ENCODE data around the gene TLCD1. TPM values are rescaled to one million over a fixed set of nuclear protein-coding genes. Genes with fewer than 3 reads are reported as not detected.

Gene TLCD1
- total RNA-seq, 2 donors from 2014 or later: 1.1 to 1.4 TPM

DNA sequence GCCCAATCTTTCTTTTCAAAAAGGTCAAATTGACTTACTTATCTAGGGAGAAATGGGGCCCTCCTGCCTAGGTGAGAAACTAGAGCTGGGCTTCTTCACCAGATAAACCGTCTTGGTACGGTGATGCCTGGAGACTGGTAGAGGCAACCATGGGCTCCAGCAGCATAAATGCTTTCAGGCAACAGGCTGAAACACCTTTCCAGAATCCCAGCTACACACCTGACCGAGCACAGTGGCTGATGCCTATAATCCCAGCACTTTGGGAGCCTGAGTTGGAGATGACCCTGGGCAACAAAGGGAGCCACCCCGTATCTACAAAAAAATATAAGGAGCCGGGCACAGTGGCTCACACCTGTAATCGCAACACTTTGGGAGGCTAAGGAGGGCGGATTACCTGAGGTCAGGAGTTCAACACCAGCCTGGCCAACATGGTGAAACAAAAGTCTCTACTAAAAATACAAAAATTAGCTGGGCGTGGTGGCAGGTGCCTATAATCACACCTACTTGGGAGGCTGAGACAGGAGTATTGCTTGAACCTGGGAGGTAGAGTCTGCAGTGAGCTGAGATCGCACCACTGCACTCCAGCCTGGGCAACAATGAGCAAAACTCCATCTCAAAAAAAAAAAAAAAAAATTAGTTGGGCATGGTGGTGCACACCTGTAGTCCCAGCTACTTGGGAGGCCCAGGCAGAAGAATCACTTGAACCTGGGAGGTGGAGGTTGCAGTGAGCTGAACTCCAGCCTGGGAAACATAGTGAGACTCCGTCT lies 25.8 kb upstream of the TLCD1 start:
- no peak for DNase-seq
- H3K4me3 Mint-ChIP-seq: peak overlapping the region; percentile 50
- H3K9me3 ChIP-seq (ENCODE audit: control insufficient read depth, low read length, poor library complexity, severe bottlenecking): no peaks in the 10 kb centered on the region
- H3K27me3 Mint-ChIP-seq: no peaks in the 10 kb centered on the region
- no peaks in the 10 kb centered on the region for H3K36me3 Mint-ChIP-seq (ENCODE audit: low read depth)
- H3K27ac Mint-ChIP-seq: no peak overlapping the region
- ATAC-seq: no peak
- no peaks in the 10 kb centered on the region for H3K4me1 Mint-ChIP-seq

DNA sequence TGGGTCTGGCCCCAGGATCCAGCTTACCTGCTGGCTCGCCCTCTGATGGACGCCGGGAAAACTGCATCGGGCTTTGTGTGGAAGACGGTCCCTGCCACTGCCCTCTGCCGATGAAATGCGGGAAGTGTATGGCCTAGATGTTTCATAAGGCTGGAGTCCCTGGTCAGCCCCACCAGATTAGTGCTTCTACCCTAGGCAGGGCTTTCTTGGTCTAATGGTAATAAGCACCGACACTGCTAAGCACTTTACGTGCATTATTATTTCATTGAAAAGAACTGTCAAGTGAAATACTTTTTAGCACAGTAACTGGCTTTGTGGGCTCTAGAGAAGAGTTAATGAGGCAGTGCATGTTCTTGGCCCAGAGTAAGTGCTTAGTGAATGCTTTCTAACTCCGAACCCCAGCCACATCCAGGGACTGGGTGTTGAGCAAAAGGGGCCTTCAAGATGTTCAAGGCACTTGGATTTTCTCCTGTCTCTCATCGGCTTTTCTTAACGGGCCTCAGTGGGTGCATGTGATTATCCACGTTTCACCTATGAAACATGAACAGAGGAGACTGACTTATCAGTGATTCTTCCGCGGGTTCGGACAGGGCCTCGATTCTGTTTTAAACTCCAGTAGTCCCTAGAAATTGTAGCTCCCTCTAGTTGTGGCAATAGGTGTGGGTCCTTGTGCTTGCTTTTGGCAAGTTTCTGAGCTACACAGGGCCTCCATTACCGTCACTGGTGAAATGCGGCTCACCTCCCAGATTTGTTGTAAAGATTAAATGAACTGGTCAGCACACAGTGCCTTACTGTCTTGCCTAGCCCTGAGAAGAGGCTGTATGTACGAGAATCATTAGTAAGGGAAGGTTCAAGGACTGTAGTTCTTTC lies 24.4 kb upstream of the TLCD1 start:
- Mint-ChIP-seq H3K27ac (peak overlapping the region; percentile 8), H3K36me3 (ENCODE audit: low read depth) (no peaks in the 10 kb centered on the region), H3K4me3 (no peak overlapping the region), H3K4me1 (peaks cover 4% of the 10 kb centered on the region), H3K27me3 (no peaks in the 10 kb centered on the region)
- H3K9me3 ChIP-seq (ENCODE audit: control insufficient read depth, low read length, poor library complexity, severe bottlenecking): no peaks in the 10 kb centered on the region
- DNase-seq (peak; percentile 79 to 85 (median 79)), ATAC-seq (peak; percentile 89)

DNA sequence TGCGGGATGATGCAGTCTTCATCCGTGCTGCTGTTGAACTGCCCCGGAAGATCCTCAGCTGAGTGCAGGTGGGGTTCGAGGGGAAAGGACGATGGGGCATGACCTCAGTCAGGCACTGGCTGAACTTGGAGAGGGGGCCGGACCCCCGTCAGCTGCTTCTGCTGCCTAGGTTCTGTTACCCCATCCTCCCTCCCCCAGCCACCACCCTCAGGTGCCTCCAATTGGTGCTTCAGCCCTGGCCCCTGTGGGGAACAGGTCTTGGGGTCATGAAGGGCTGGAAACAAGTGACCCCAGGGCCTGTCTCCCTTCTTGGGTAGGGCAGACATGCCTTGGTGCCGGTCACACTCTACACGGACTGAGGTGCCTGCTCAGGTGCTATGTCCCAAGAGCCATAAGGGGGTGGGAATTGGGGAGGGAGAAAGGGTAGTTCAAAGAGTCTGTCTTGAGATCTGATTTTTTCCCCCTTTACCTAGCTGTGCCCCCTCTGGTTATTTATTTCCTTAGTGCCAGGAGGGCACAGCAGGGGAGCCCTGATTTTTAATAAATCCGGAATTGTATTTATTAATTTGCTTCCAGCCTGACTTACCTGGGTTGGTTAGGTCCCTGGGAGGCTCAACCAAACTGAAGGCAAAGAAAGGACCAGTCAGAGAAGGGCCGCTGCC lies 23.6 kb upstream of the TLCD1 start:
- no peaks in the 10 kb centered on the region for H3K36me3 Mint-ChIP-seq (ENCODE audit: low read depth)
- H3K27ac Mint-ChIP-seq: peak overlapping the region; percentile 8

DNA sequence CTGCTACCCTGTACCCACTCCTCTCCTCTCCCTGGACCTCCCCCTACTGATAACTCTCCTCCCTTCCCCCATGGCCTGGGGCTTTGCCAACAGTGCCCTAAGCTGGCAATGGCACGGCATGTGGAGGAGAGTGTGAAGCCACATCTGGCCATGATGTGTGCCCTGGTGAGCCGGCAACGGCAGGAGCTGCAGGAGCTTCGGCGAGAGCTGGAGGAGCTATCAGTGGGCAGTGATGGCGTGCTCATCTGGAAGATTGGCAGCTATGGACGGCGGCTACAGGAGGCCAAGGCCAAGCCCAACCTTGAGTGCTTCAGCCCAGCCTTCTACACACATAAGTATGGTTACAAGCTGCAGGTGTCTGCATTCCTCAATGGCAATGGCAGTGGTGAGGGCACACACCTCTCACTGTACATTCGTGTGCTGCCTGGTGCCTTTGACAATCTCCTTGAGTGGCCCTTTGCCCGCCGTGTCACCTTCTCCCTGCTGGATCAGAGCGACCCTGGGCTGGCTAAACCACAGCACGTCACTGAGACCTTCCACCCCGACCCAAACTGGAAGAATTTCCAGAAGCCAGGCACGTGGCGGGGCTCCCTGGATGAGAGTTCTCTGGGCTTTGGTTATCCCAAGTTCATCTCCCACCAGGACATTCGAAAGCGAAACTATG lies 23.0 kb upstream of the TLCD1 start:
- H3K9me3 ChIP-seq (ENCODE audit: control insufficient read depth, low read length, poor library complexity, severe bottlenecking): no peaks in the 10 kb centered on the region
- H3K36me3 Mint-ChIP-seq (ENCODE audit: low read depth): no peaks in the 10 kb centered on the region

More for the DNA sequence above, 23.6 kb upstream of the TLCD1 start:
- DNase-seq (no peak), ATAC-seq (peak; percentile 10)
- H3K9me3 ChIP-seq (ENCODE audit: control insufficient read depth, low read length, poor library complexity, severe bottlenecking): no peaks in the 10 kb centered on the region
- Mint-ChIP-seq H3K4me1 (peaks cover 10% of the 10 kb centered on the region), H3K27me3 (no peaks in the 10 kb centered on the region), H3K4me3 (no peak overlapping the region)

DNA sequence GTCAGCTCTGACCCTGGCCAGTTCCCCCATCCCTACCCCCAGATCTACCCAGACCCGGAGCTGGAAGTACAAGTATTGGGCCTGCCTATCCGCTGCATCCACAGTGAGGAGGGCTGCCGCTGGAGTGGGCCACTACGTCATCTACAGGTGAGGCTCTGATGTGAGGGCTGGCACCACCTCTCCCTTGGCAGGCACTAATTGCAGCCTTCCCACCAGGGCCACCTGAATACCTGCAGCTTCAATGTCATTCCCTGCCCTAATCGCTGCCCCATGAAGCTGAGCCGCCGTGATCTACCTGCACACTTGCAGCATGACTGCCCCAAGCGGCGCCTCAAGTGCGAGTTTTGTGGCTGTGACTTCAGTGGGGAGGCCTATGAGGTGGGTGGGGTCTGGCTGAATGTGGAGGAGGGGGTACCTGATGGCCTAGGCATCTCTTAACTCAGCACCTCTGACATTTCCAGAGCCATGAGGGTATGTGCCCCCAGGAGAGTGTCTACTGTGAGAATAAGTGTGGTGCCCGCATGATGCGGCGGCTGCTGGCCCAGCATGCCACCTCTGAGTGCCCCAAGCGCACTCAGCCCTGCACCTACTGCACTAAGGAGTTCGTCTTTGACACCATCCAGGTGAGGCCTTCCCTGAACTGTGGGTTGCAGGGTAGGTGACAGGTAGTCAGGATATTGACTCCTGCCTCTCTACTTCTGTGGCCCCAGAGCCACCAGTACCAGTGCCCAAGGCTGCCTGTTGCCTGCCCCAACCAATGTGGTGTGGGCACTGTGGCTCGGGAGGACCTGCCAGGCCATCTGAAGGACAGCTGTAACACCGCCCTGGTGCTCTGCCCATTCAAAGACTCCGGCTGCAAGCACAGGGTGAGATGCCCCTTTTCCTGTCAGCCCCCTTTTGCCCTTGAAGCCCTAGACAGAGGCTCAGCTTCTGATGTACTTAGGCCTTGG lies 22.0 kb upstream of the TLCD1 start:
- Mint-ChIP-seq H3K27ac (peak overlapping the region; percentile 2), H3K27me3 (no peaks in the 10 kb centered on the region), H3K4me3 (no peak overlapping the region), H3K36me3 (ENCODE audit: low read depth) (no peaks in the 10 kb centered on the region), H3K4me1 (peaks cover 12% of the 10 kb centered on the region)
- no peak for DNase-seq
- no peaks in the 10 kb centered on the region for H3K9me3 ChIP-seq (ENCODE audit: control insufficient read depth, low read length, poor library complexity, severe bottlenecking)
- no peak for ATAC-seq

More for the DNA sequence above, 23.0 kb upstream of the TLCD1 start:
- Mint-ChIP-seq H3K4me1 (peaks cover 10% of the 10 kb centered on the region), H3K4me3 (peak overlapping the region; percentile 25), H3K27ac (no peak overlapping the region), H3K27me3 (no peaks in the 10 kb centered on the region)
- DNase-seq (no peak), ATAC-seq (no peak)

DNA sequence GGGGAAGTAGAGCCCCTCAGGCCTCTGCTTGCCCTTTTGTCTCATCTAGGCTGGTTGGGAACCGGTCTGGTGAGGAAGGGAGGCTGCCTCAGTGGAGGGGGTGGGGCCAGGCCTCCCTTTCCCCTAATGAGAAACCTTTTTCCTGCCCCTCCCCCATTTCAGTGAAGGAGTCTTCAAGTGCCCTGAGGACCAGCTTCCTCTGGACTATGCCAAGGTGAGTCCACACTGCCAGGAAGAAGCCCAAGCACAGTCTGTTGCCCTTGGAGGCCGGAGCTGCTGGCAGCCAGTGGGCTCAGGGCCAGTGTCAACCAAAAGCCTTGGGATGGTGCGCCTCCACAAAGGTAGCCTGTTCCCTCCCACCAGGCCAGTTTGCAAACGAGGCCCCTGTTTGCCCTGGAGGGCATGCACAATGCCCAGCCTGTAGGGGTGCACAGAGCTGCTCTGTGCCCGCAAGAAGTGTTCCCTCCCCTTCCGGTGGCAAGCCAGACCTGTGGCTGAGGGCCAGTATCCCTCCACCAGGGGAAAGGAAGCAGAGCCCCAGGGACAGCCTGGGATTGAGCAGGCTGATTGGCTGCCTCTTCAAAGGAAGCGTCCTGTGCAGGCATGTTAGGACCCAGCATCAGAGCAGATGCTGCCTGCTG lies 21.1 kb upstream of the TLCD1 start:
- no peaks in the 10 kb centered on the region for H3K9me3 ChIP-seq (ENCODE audit: control insufficient read depth, low read length, poor library complexity, severe bottlenecking)
- Mint-ChIP-seq H3K4me1 (peaks cover 13% of the 10 kb centered on the region), H3K4me3 (no peak overlapping the region), H3K27me3 (no peaks in the 10 kb centered on the region), H3K27ac (peak overlapping the region; percentile 86), H3K36me3 (ENCODE audit: low read depth) (no peaks in the 10 kb centered on the region)
- DNase-seq (no peak), ATAC-seq (no peak)

DNA sequence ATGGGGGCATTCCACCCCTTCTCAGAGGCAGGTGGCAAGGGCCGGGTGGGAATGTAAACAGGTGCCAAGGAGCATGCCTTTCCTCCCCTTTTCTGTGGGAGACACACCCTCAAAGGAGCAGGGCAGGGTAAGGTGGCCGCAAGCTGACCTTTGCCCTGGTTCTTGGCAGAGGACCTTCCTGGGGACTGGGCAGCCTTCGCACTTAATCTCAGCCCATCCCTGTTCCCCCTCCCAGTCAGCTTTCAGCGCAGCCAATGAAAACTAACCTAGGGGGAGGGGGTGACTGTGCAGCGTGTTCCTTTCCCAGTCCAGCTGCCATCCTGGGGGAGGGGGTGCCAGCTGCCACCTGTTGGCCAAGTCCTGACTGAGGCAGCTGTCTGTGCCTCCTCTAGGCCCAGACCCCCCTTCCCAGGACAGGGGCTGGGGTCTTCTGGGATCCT lies 20.6 kb upstream of the TLCD1 start:
- no peaks in the 10 kb centered on the region for H3K36me3 Mint-ChIP-seq (ENCODE audit: low read depth)
- DNase-seq (no peak), ATAC-seq (no peak)
- H3K27ac Mint-ChIP-seq: peak overlapping the region; percentile 86
- peaks cover 13% of the 10 kb centered on the region for H3K4me1 Mint-ChIP-seq
- no peaks in the 10 kb centered on the region for H3K27me3 Mint-ChIP-seq
- H3K9me3 ChIP-seq (ENCODE audit: control insufficient read depth, low read length, poor library complexity, severe bottlenecking): no peaks in the 10 kb centered on the region
- peak overlapping the region; percentile 89 for H3K4me3 Mint-ChIP-seq

DNA sequence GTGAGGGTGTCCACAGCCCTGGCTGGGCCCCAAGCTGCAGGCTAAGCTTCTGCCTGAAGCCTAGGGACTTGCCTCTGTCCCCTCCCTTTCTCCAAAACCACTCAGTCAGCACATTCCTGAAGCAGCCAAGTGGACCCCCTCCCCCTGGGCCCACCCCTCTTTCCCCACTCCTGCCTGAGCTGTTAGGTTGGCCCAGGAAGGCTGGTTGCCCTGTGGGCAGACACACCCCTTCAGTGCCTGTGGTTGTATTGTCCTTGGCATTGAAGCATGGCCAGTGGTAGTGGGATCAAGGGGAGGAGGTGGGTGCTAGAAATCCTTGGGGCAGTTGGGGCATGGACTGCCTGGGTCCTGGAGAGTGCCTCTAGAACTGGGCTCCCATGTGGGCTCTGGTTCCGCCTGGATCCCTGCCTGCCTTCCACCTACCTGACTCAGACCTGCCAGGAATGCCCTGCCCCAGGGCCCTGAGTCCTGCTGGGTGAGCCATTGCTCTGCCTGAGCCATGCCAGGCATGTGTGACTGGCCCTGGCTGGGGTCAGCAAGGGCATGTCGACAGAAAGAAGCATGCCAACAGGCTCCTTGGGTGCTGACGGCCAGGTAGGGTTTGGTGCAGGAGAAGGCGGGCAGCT lies 19.9 kb upstream of the TLCD1 start:
- no peaks in the 10 kb centered on the region for H3K36me3 Mint-ChIP-seq (ENCODE audit: low read depth)
- DNase-seq: no peak
- H3K9me3 ChIP-seq (ENCODE audit: control insufficient read depth, low read length, poor library complexity, severe bottlenecking): no peaks in the 10 kb centered on the region
- peak overlapping the region; percentile 86 for H3K27ac Mint-ChIP-seq
- H3K4me3 Mint-ChIP-seq: peak overlapping the region; percentile 89
- peaks cover 13% of the 10 kb centered on the region for H3K4me1 Mint-ChIP-seq
- H3K27me3 Mint-ChIP-seq: no peaks in the 10 kb centered on the region
- no peak for ATAC-seq

DNA sequence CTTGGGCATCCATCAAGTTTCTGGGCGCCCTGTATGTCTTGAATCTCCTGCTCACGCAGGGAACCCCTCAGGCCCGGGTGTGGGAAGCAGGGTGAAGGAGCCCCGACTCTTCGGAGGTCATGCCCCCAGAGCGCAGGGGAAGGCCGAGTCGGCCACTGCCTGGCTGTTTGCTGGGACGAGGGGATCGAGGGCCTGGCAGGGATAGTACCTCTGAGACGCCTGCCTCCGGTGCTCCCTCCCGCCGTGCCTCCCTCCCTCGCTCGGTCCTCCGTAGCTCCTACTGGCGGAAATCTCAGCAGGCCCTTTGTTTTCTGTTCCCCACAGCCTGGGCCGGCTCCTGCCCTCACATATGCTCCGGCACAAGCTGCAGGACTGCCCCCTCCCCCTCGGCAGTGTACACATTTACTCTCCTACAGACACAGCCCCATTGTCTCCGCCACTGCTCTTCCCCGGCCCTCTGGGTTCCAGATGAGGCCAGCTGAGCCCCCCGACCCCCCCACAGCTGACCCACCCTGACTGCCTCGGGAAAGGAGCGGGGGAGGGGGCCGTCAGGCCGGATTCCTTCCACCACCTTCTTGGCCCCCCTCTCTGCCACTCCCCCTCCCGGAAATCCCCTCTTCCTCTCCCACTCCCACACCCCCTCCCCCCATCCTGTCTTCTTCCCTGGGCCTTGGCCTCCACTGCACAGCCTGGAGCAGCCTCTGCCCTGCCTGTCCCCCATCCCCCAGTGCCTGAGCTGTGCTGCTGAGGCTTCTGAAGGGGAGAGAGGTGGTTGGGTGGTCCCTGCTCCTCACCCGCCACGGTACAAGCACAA lies 19.1 kb upstream of the TLCD1 start:
- H3K27ac Mint-ChIP-seq: peak overlapping the region; percentile 86
- peak overlapping the region; percentile 89 for H3K4me3 Mint-ChIP-seq

DNA sequence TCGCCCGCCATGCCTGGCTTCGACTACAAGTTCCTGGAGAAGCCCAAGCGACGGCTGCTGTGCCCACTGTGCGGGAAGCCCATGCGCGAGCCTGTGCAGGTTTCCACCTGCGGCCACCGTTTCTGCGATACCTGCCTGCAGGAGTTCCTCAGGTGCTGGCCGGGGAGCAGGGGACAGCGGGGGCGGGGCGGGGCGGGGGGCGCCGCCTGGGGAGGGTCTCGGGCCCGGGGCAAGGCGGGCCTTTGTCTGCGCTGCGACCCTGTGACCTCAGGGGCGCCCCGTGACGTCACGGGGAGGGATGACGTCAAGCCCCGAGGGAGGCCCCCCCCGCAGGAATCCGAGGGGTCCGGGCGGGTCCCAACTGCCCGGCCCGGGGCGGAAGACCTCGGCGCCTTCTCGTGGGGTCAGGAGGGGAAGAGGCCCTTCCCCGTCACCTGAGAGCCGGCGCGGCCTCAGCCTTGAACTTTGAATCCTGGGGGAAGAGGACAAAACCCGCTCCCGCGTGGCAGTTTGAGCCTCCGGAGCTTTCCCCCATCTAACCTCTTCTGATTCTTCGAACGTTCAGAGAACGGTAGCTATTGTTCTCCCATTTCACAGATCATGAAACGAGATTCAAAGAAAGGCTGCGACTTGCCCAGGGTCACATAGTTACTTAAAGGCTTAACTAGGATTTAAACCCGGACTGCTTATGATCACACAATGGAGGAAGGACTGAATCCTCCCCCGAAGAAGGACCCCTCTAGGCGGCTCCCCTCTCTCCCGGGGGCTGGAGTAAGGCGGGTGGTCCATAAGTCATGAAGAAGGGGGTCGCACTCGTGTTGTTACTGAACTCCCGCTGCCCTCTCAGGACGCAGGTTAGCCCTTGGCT lies 18.3 kb upstream of the TLCD1 start:
- no peaks in the 10 kb centered on the region for H3K36me3 Mint-ChIP-seq (ENCODE audit: low read depth)
- ATAC-seq: peak; percentile 53
- no peaks in the 10 kb centered on the region for H3K9me3 ChIP-seq (ENCODE audit: control insufficient read depth, low read length, poor library complexity, severe bottlenecking)
- no peaks in the 10 kb centered on the region for H3K27me3 Mint-ChIP-seq
- DNase-seq: peak; percentile 44 to 56 (median 55)
- peaks cover 13% of the 10 kb centered on the region for H3K4me1 Mint-ChIP-seq
- H3K27ac Mint-ChIP-seq: peak overlapping the region; percentile 86
- H3K4me3 Mint-ChIP-seq: peak overlapping the region; percentile 89

More for the DNA sequence above, 19.1 kb upstream of the TLCD1 start:
- DNase-seq: no peak
- no peaks in the 10 kb centered on the region for H3K9me3 ChIP-seq (ENCODE audit: control insufficient read depth, low read length, poor library complexity, severe bottlenecking)
- Mint-ChIP-seq H3K36me3 (ENCODE audit: low read depth) (no peaks in the 10 kb centered on the region), H3K27me3 (no peaks in the 10 kb centered on the region), H3K4me1 (peaks cover 13% of the 10 kb centered on the region)
- peak; percentile 6 for ATAC-seq
